Heart left ventricle (tissue), 13 donors: ENCODE data around the gene SLC29A3.

Experiments
- CTCF ChIP-seq, 12 donors: fragments of 200-600 bp; sonication (generic) in 4 of 12; IDR thresholded peaks; one replicate each; pipeline versions ENCODE4 v1.5.0 to v1.8.0; 2018 to 2022; ENCODE audit warnings: antibody characterized with exemption in 12 of 12, mild to moderate bottlenecking in 5 of 12
- POLR2A ChIP-seq, 2 donors: fragments of 450-650 bp; IDR thresholded peaks; one replicate each; pipeline ENCODE4 v1.6.1; 2017; ENCODE audit warnings: antibody characterized with exemption in 2 of 2, mild to moderate bottlenecking in 2 of 2, moderate library complexity in 2 of 2
- donor health status: ischemic (EF 13 %, LVEDD 7.1; RV severe dilation, severe dysfunction).
- donor health status: DM: no; HTN: yes; CAD: no.
- donor health status: DM: no; HTN: no; CAD: no.
- donor health status: ischemic (EF 25% LVEDD 6.9; RV normal size, moderate dysfunction).
- donor health status: ischemic (EF 25% LVEDD 5.7; RV mildly dilated, moderate dysfunction).
- donor health status: ischemic (EF 35%, LVEDD 5.7; RV mildly dilated, moderate dysfunction).
- donor health status: nonischemic (EF 11% LVEDD 7.7; RV severe dilation, severe dysfunction).
- donor health status: DM: yes; HTN: yes; CAD: no.
- donor health status: PGD.
- donor health status: ischemic (EF 29% LVEDD 5.4; RV normal size, mild dysfunction).
- donor health status: nonischemic (EF 23%, LVEDD 6.1; RV moderate dilation, normal function).

DNA sequence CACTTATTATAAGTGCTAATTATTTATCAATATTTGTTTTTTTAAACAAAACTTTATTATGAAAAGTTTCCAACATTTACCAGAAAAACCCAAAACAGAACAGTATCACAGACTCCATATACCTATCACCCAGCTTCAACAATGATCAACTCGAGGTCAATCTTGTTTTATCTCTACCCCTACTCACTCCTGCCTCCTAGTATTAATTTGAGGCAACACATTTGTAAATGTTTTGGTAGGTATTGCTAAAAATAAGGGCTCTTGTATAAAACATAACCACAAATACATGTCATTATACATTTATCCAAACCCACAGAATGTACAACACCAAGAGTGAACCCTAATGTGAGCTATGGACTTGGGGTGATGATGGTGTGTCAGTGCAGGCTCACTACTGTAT is 61.8 kb downstream of the SLC29A3 start:
- TF ChIP-seq CTCF (IDR thresholded peaks at IDR 0.05), result no peak
- TF ChIP-seq POLR2A (IDR thresholded peaks at IDR 0.05), result no peak
